Measurements from ENCODE around the gene SPATA13. TPM values are rescaled to one million over a fixed set of nuclear protein-coding genes. Genes with fewer than 3 reads are reported as not detected.

Gene SPATA13
- total RNA-seq, 1 donor from 2014 or later = 11.8 TPM

DNA sequence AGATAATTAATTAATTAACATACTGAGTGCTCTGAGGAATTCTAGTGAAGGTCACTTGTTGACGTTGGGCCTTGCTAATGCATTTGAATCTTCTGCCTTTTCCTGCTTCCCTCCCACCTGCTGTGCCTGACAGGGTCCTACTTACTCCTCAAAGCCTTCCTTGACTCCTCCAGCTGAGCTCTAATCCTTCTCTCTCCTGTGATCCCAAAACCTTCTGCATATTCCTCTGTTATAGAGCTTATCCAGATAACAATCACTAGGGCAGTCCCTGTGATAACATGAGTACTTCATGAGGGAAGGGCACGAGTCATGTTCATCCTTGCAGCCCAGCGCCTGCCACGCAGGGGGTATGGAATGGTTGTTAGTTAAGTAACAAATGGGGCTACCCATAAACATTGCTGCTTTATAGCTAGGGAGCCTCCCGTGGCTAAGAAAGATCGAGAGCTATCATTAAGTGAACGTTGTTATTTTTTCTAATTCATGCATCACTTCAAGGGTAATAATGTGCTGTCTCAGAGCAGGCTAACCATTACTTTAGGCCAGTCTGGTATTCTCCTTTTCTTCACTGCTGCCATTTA lies 19.1 kb upstream of the SPATA13 start:
- H3K4me1 Mint-ChIP-seq = no peaks in the 10 kb centered on the region
- ChIA-PET POLR2A (no interaction called here), CTCF (no interaction called here)
- no peaks in the 10 kb centered on the region for H3K36me3 Mint-ChIP-seq (ENCODE audit: low read depth)
- H3K27me3 Mint-ChIP-seq = peaks cover 2% of the 10 kb centered on the region
- TF ChIP-seq, protein P1, sequence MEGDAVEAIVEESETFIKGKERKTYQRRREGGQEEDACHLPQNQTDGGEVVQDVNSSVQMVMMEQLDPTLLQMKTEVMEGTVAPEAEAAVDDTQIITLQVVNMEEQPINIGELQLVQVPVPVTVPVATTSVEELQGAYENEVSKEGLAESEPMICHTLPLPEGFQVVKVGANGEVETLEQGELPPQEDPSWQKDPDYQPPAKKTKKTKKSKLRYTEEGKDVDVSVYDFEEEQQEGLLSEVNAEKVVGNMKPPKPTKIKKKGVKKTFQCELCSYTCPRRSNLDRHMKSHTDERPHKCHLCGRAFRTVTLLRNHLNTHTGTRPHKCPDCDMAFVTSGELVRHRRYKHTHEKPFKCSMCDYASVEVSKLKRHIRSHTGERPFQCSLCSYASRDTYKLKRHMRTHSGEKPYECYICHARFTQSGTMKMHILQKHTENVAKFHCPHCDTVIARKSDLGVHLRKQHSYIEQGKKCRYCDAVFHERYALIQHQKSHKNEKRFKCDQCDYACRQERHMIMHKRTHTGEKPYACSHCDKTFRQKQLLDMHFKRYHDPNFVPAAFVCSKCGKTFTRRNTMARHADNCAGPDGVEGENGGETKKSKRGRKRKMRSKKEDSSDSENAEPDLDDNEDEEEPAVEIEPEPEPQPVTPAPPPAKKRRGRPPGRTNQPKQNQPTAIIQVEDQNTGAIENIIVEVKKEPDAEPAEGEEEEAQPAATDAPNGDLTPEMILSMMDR (IDR thresholded peaks at IDR 0.05) = no peak
- H3K9me3 Mint-ChIP-seq = no peaks in the 10 kb centered on the region
- H3K4me3 Mint-ChIP-seq = no peak overlapping the region
- DNase-seq (no peak), ATAC-seq (ENCODE audit: low read depth) (no peak)
- intact Hi-C loops (cut with micrococcal nuclease) = no loop called here
- H3K27ac Mint-ChIP-seq = no peak overlapping the region

DNA sequence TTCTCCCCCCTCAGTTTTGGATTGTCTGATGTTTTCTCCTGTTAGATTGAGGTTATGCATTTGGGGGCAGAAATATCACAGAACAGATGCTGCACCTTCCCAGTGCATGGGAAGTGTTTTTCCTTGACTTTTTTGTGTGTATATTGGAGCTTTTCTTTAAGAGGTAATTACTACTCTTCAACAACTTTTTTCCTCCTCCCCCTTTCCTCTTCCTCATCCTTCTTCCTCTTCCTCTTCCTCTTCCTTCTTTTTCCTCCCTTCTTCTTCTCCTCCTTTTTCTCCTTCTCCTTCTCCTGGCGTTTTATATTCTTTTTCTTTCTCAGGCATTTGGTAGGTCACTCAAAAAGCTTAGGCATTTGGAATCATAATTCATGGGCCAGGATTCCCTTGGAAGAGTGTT lies 18.1 kb upstream of the SPATA13 start:
- H3K27ac Mint-ChIP-seq = no peak overlapping the region
- intact Hi-C loops (cut with micrococcal nuclease) = no loop called here

GRCh38 chr13:24142886-24143285 lies 17.6 kb upstream of the SPATA13 start:
- Mint-ChIP-seq H3K9me3 (no peaks in the 10 kb centered on the region), H3K27me3 (peaks cover 4% of the 10 kb centered on the region), H3K36me3 (ENCODE audit: low read depth) (no peaks in the 10 kb centered on the region), H3K4me1 (no peaks in the 10 kb centered on the region), H3K4me3 (no peak overlapping the region), H3K27ac (no peak overlapping the region)
- TF ChIP-seq, protein P1 (IDR thresholded peaks at IDR 0.05) = no peak
- DNase-seq (no peak), ATAC-seq (ENCODE audit: low read depth) (no peak)
- intact Hi-C loops (cut with micrococcal nuclease) = no loop called here
- CTCF ChIA-PET = no interaction called here
- POLR2A ChIA-PET = no interaction called here

More for the DNA sequence above, 18.1 kb upstream of the SPATA13 start:
- no peaks in the 10 kb centered on the region for H3K36me3 Mint-ChIP-seq (ENCODE audit: low read depth)
- H3K9me3 Mint-ChIP-seq = no peaks in the 10 kb centered on the region
- no peaks in the 10 kb centered on the region for H3K4me1 Mint-ChIP-seq
- TF ChIP-seq, protein P1 (IDR thresholded peaks at IDR 0.05) = no peak
- ATAC-seq (ENCODE audit: low read depth) (no peak), DNase-seq (no peak)
- POLR2A ChIA-PET = no interaction called here
- H3K4me3 Mint-ChIP-seq = no peak overlapping the region
- H3K27me3 Mint-ChIP-seq = peaks cover 2% of the 10 kb centered on the region
- CTCF ChIA-PET = no interaction called here

GRCh38 chr13:24145240-24145639 lies 15.3 kb upstream of the SPATA13 start:
- Mint-ChIP-seq H3K27me3 (peaks cover 14% of the 10 kb centered on the region), H3K4me1 (no peaks in the 10 kb centered on the region), H3K4me3 (no peak overlapping the region), H3K27ac (no peak overlapping the region), H3K9me3 (no peaks in the 10 kb centered on the region), H3K36me3 (ENCODE audit: low read depth) (no peaks in the 10 kb centered on the region)
- ChIA-PET POLR2A (no interaction called here), CTCF (no interaction called here)
- DNase-seq (no peak), ATAC-seq (ENCODE audit: low read depth) (no peak)
- intact Hi-C loops (cut with micrococcal nuclease) = no loop called here
- TF ChIP-seq, protein P1 (IDR thresholded peaks at IDR 0.05) = no peak

DNA sequence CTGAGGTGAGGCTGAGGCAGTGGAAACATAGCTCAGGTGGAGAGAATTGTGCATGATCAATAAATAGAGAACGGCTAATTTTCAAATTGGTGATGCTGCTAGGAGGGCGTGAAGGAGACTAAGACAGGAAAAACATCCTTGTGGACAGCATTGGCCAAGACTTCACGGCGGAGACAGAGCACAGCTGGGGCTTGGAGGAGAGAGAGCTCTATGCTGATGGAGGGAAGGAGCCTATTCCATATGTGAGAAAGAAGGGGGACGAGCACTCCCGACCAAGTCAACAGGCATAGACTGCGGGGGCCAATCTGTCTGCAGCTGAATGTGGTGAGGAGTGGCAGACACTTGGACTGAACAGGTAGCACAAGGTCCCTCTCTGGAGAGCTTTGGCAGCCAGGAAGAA lies 14.8 kb upstream of the SPATA13 start:
- ChIA-PET CTCF (no interaction called here), POLR2A (no interaction called here)
- Mint-ChIP-seq H3K36me3 (ENCODE audit: low read depth) (no peaks in the 10 kb centered on the region), H3K4me1 (no peaks in the 10 kb centered on the region), H3K4me3 (no peak overlapping the region), H3K27me3 (peaks cover 14% of the 10 kb centered on the region), H3K9me3 (no peaks in the 10 kb centered on the region), H3K27ac (no peak overlapping the region)
- ATAC-seq (ENCODE audit: low read depth) (no peak), DNase-seq (no peak)
- TF ChIP-seq, protein P1 (IDR thresholded peaks at IDR 0.05) = no peak
- intact Hi-C loops (cut with micrococcal nuclease) = no loop called here

Measured in activated B cell treated with CpG ODN at 0.5 μM for 24 hours (primary cell).